ENCODE measurements around the gene FAM200B. TPM values are rescaled to one million over a fixed set of nuclear protein-coding genes. Genes with fewer than 3 reads are reported as not detected.

FAM200B gene
- total RNA-seq, 1 experiment from 2014 or later, result 39.5 TPM

DNA sequence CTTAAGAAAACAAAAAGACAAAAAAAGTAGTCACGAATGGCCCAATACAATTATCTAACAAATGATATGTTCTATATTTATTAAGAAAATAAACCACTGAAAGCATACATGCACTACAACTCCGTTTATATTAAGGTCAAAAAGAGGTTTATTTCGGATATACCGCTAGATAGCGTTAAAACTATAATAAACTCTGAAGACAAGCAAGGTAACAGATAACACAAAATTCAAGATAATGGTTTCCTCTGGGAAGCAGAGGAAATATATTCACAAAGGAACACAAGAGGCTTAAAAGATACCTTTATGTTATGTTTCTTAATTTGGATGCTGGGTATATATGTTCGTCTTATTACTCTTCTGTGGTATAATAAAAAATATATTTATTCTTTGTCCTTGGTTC, 4.7 kb upstream of the FAM200B start:
- no peak for DNase-seq
- no peaks in the 10 kb centered on the region for H3K27me3 ChIP-seq (ENCODE audit: control insufficient read depth, insufficient read depth, low read length)
- no peak overlapping the region for H3K4me3 ChIP-seq (ENCODE audit: insufficient read depth, low read depth, low read length)
- no peaks in the 10 kb centered on the region for H3K36me3 ChIP-seq (replicated peaks; ENCODE audit: control insufficient read depth, insufficient read depth, low read length)

DNA sequence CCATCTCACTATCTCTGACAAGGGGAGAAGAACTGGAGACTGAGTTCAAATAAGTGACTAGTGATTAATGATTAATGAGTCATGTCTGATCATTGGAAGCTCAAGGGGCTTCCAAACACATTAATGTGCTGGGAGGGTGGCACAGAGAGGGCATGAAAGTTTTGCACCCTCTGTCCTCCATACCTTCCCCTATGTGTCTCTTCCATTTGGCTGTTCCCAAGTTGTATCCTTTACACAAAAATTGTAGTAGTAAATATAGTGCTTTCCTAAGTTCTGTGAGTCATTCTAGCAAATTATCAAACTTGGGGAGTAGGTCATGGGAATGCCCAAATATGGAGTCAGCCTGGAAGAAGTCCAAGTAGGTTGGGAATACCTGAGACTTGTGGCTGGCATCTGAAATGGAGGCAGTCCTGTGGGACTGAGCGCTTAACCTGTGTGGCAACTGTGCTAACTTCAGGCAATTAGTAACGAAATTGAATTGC, 4.1 kb upstream of the FAM200B start:
- H3K4me3 ChIP-seq (ENCODE audit: insufficient read depth, low read depth, low read length), result no peak overlapping the region
- no peaks in the 10 kb centered on the region for H3K27me3 ChIP-seq (ENCODE audit: control insufficient read depth, insufficient read depth, low read length)
- H3K36me3 ChIP-seq (replicated peaks; ENCODE audit: control insufficient read depth, insufficient read depth, low read length), result no peaks in the 10 kb centered on the region
- no peak for DNase-seq

- H3K4me3 ChIP-seq (ENCODE audit: insufficient read depth, low read depth, low read length), result peak overlapping the region; percentile 76
- H3K36me3 ChIP-seq (replicated peaks; ENCODE audit: control insufficient read depth, insufficient read depth, low read length), result no peaks in the 10 kb centered on the region; the same call in 1 of the 2 replicates
- no peaks in the 10 kb centered on the region for H3K27me3 ChIP-seq (ENCODE audit: control insufficient read depth, insufficient read depth, low read length)
- no peak for DNase-seq
Measured at GRCh38 chr4:15681067-15681371, 608 bp upstream of the FAM200B start.

DNA sequence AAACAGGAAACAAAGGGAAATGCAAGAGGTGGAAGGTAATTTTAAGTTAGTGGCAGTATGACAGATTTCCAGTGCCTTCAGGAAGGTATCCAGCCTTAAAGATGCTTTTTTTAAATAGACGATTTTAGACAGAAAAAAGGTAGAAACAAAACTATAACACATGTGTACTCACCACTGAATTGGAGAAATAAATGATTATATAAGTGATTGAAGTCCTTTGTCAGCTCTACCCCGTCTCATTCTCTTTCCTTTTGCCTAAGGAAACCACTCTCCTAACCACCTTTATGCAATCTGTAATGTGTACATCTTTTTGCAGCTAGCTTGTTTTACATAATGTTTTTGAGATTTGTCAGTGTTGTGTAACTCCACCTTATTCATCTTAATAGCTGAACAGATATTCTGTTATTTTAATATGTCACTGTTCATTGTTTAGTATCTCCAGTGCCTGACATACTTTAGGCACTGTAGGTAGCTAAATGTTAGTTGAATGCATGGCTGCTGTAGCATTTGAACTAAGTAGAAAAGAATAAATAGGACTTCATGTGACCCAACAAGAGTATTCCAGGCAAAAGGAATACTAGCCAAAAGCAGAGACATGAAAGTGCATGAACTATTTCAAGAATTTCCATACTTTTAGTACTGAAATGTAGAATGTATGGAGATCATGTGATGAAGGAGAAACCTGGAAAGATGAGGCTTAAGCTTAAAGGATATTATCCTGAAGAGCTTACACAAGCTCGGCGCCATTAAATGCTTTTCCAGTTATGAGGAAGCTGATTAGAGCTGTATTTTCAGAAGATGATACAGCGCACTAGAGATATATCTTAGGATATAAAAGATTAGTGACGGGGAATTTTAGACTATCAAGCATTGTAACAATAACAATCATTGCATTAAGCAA, 865 bp downstream of the FAM200B start:
- DNase-seq, result no peak
- peak overlapping the region; percentile 76 for H3K4me3 ChIP-seq (ENCODE audit: insufficient read depth, low read depth, low read length)
- H3K27me3 ChIP-seq (ENCODE audit: control insufficient read depth, insufficient read depth, low read length), result no peaks in the 10 kb centered on the region
- H3K36me3 ChIP-seq (replicated peaks; ENCODE audit: control insufficient read depth, insufficient read depth, low read length), result no peaks in the 10 kb centered on the region; the same call in 1 of the 2 replicates

DNA sequence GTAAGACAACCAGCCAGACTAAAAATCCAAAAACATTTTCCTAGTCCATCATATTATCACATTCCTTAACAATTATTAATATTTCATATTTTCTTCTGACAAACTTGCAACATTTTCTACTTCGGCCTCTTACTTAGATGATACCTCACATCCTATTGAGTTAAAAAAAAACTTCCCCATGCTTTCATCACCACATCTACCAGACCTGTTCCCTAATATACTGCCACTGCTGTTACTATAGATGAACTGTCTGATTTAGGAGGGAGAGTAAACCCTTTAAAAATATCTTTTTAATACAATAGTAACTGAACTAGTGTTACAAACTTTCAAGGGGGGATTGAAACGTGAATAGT, 1.5 kb downstream of the FAM200B start:
- Histone ChIP-seq H3K4me3 (ENCODE audit: insufficient read depth, low read depth, low read length) (peak overlapping the region; percentile 76; the same call in 1 of the 2 replicates), H3K36me3 (replicated peaks; ENCODE audit: control insufficient read depth, insufficient read depth, low read length) (no peaks in the 10 kb centered on the region; the same call in 1 of the 2 replicates)
- no peak for DNase-seq

DNA sequence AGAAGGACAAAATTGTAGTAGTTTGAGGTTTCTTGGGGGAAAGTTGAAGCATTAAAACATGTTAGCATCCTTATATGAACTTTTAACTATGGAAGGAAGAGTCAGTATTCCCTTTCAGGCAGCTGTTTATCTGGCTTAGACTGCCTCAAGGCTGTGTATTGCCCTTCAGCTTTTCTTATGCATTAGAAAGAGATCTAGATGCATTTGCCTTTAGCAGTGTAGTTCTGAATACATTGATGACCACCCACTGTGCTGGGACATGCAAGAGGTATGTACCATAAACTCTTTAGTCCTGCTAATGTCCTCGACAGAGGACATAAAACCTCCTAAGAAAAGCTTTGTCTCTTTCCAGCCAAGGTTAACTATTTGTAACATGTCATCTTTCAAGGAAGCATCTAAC, 2.9 kb downstream of the FAM200B start:
- no peaks in the 10 kb centered on the region; the same call in 1 of the 2 replicates for H3K36me3 ChIP-seq (replicated peaks; ENCODE audit: control insufficient read depth, insufficient read depth, low read length)
- H3K4me3 ChIP-seq (ENCODE audit: insufficient read depth, low read depth, low read length), result no peak overlapping the region
- H3K27me3 ChIP-seq (ENCODE audit: control insufficient read depth, insufficient read depth, low read length), result no peaks in the 10 kb centered on the region
- peak; percentile 28 for DNase-seq

More for the DNA sequence above, 1.5 kb downstream of the FAM200B start:
- no peaks in the 10 kb centered on the region for H3K27me3 ChIP-seq (ENCODE audit: control insufficient read depth, insufficient read depth, low read length)

DNA sequence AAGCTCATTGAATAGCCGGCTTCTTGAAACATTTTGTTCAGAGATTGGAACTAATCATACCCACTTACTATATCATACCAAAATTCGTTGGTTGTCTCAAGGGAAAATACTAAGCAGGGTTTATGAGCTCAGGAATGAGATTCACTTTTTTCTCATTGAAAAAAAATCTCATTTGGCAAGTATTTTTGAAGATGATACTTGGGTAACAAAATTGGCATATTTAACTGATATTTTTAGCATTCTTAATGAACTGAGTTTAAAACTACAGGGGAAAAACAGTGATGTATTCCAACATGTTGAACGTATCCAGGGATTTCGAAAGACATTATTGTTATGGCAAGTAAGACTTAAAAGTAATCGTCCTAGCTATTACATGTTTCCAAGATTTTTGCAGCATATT, 6.4 kb downstream of the FAM200B start:
- no peaks in the 10 kb centered on the region; the same call in 1 of the 2 replicates for H3K36me3 ChIP-seq (replicated peaks; ENCODE audit: control insufficient read depth, insufficient read depth, low read length)
- DNase-seq, result no peak
- H3K27me3 ChIP-seq (ENCODE audit: control insufficient read depth, insufficient read depth, low read length), result no peaks in the 10 kb centered on the region
- no peak overlapping the region for H3K4me3 ChIP-seq (ENCODE audit: insufficient read depth, low read depth, low read length)

GRCh38 chr4:15689540-15689939, 7.9 kb downstream of the FAM200B start:
- DNase-seq, result no peak
- no peaks in the 10 kb centered on the region for H3K27me3 ChIP-seq (ENCODE audit: control insufficient read depth, insufficient read depth, low read length)
- no peak overlapping the region for H3K4me3 ChIP-seq (ENCODE audit: insufficient read depth, low read depth, low read length)
- H3K36me3 ChIP-seq (replicated peaks; ENCODE audit: control insufficient read depth, insufficient read depth, low read length), result no peaks in the 10 kb centered on the region; the same call in 1 of the 2 replicates

DNA sequence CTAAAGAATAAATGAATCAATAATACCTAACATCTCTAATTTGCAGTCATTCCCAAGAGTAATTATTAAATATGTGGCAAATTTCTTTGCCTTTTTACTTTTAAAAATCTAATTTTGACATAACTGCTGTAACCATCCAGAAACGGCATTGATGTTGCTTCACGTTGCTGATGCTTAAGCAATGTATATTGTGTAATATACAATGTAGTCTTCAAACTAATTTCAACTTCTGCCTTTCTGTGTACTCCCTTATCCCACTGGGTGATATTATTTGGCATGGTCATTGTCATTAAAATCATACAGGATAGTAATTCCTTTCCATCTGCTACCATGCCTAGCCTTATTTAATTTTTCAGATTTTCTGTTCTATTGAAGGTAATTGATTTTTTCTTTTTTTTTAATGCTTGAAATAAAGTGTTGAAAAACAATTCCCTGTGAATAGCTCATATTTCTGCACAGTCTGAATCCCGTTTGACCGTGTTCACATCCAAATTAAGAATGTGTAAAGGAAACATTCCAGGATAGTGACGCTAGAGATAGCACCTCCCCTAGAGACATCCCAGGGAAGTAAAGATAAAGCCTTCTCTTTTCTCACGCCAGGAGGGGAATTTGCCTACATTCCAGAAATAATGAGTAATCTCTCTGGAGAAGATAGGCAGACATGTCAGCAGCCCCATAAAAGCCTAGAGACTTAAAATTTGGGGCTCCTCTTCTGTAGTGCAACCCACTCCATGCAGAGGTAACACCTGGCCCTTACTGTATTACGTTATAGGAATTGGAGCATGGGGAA, 8.6 kb downstream of the FAM200B start:
- Histone ChIP-seq H3K27me3 (ENCODE audit: control insufficient read depth, insufficient read depth, low read length) (no peaks in the 10 kb centered on the region), H3K4me3 (ENCODE audit: insufficient read depth, low read depth, low read length) (no peak overlapping the region), H3K36me3 (replicated peaks; ENCODE audit: control insufficient read depth, insufficient read depth, low read length) (no peaks in the 10 kb centered on the region; the same call in 1 of the 2 replicates)
- peak; percentile 38 for DNase-seq

GRCh38 chr4:15691346-15692135, 9.9 kb downstream of the FAM200B start:
- DNase-seq, result no peak

DNA sequence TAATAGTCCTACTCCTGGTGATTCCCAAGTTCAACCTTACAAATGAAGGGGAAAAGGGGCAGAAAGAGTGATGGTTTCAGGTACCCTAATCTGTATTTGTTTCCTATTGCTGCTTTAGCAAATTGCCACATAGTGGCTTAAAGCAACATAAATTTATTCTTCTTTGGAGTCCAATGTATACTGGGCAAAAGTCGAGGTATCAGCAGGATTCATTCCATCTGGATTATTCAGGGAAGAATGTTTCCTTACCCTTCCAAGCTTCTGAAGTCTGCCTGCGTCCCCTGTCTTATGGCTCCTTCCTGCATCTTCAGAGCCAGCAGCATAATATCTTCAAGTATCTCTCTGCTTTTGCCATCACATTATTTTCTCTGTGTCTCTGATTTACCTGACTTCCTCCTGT, 11.0 kb downstream of the FAM200B start:
- H3K4me3 ChIP-seq (ENCODE audit: insufficient read depth, low read depth, low read length), result no peak overlapping the region
- no peaks in the 10 kb centered on the region for H3K36me3 ChIP-seq (replicated peaks; ENCODE audit: control insufficient read depth, insufficient read depth, low read length)
- DNase-seq, result no peak

More at GRCh38 chr4:15691346-15692135, 9.9 kb downstream of the FAM200B start:
- no peak overlapping the region for H3K4me3 ChIP-seq (ENCODE audit: insufficient read depth, low read depth, low read length)
- no peaks in the 10 kb centered on the region for H3K27me3 ChIP-seq (ENCODE audit: control insufficient read depth, insufficient read depth, low read length)
- no peaks in the 10 kb centered on the region for H3K36me3 ChIP-seq (replicated peaks; ENCODE audit: control insufficient read depth, insufficient read depth, low read length)

DNA sequence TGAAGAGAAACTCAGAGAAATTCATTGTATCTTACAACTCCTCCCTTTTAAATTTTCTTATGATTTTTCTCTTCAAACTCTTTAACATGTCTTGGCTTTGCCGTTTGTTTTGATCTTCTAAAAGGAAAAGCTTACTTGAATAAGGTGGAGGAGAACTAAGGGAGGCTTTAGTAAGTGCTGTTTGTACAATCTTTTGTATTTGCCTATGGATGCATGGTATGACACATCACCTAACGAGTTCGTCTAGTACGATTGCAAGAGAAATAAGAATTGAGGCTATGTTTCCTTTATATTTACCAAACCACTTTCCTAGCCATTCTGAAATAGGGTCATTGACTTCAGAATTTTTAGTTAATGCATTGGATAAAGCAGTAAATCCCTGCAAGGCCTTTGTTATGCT, 12.8 kb downstream of the FAM200B start:
- Histone ChIP-seq H3K27me3 (ENCODE audit: control insufficient read depth, insufficient read depth, low read length) (no peaks in the 10 kb centered on the region), H3K36me3 (replicated peaks; ENCODE audit: control insufficient read depth, insufficient read depth, low read length) (no peaks in the 10 kb centered on the region), H3K4me3 (ENCODE audit: insufficient read depth, low read depth, low read length) (no peak overlapping the region)
- DNase-seq, result no peak

More for the DNA sequence above, 11.0 kb downstream of the FAM200B start:
- no peaks in the 10 kb centered on the region for H3K27me3 ChIP-seq (ENCODE audit: control insufficient read depth, insufficient read depth, low read length)

DNA sequence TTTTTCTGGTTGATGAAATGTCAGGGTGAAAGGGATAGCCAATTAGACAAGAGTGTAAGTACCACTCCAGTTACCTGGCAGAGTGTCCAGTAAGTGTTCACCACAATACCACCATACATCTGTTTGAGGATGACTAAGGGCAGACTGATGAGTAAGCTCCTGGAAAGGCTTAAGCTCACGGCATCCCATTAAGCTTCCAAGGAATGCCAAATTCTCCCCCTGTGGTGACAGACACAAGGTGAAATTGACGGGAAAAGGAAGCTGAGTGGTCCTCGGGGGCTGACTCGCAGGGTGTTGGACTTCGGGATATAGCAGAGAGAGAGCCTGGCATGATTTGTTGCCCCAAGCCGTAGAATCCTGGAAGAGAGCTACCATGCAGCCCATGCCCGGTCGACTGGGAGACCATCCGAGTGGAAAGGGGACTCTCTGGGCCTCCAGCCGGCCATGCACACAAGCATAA, 13.6 kb downstream of the FAM200B start:
- Histone ChIP-seq H3K36me3 (replicated peaks; ENCODE audit: control insufficient read depth, insufficient read depth, low read length) (no peaks in the 10 kb centered on the region), H3K27me3 (ENCODE audit: control insufficient read depth, insufficient read depth, low read length) (no peaks in the 10 kb centered on the region), H3K4me3 (ENCODE audit: insufficient read depth, low read depth, low read length) (no peak overlapping the region)
- no peak for DNase-seq

- H3K36me3 ChIP-seq (replicated peaks; ENCODE audit: control insufficient read depth, insufficient read depth, low read length), result no peaks in the 10 kb centered on the region
- no peak overlapping the region for H3K4me3 ChIP-seq (ENCODE audit: insufficient read depth, low read depth, low read length)
- DNase-seq, result no peak
- no peaks in the 10 kb centered on the region for H3K27me3 ChIP-seq (ENCODE audit: control insufficient read depth, insufficient read depth, low read length)
Measured at GRCh38 chr4:15695729-15696128, 14.1 kb downstream of the FAM200B start.
